ENCODE measurements around the gene ASB9. TPM values are rescaled to one million over a fixed set of nuclear protein-coding genes. Genes with fewer than 3 reads are reported as not detected.
"Not testable (repeated sequence)": the region's sequence is repeated elsewhere in the genome, so short reads cannot be mapped to it uniquely, and the experiment has no call there.

The ASB9 gene
- polyA plus RNA-seq, 1 experiment = 0.53 TPM

DNA sequence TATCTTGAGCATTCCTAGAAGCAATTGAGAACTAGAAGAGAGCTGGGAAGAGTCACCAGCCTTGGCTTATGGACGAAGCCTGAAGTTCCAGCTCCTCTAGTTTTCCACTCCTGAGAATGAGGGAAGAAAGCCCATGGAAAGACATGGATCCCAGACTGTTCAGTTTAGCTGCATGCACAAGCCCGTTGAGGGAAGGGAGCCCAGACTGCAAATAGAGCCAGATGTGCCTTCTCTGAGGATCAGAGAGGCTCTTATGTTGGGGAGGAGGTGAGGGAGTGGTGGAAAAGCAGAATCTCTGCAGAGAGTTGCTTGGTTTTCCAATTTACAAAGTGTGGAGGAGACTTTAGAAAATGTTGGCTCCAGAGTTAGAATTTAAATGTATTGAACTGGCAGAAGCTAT lies 69.0 kb downstream of the ASB9 start:
- Histone ChIP-seq H3K4me3 (ENCODE audit: low read depth, low read length) (no peak overlapping the region), H3K36me3 (ENCODE audit: control insufficient read depth, insufficient read depth, low read length) (no peaks in the 10 kb centered on the region), H3K27me3 (ENCODE audit: control insufficient read depth, insufficient read depth, low read length) (no peaks in the 10 kb centered on the region)
- POLR2A ChIA-PET = no interaction called here
- CTCF ChIA-PET = no interaction called here
- TF ChIP-seq, protein P1, sequence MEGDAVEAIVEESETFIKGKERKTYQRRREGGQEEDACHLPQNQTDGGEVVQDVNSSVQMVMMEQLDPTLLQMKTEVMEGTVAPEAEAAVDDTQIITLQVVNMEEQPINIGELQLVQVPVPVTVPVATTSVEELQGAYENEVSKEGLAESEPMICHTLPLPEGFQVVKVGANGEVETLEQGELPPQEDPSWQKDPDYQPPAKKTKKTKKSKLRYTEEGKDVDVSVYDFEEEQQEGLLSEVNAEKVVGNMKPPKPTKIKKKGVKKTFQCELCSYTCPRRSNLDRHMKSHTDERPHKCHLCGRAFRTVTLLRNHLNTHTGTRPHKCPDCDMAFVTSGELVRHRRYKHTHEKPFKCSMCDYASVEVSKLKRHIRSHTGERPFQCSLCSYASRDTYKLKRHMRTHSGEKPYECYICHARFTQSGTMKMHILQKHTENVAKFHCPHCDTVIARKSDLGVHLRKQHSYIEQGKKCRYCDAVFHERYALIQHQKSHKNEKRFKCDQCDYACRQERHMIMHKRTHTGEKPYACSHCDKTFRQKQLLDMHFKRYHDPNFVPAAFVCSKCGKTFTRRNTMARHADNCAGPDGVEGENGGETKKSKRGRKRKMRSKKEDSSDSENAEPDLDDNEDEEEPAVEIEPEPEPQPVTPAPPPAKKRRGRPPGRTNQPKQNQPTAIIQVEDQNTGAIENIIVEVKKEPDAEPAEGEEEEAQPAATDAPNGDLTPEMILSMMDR (IDR thresholded peaks at IDR 0.05; ENCODE audit: insufficient read depth, low read depth, low read length) = no peak
- no peak for DNase-seq (ENCODE audit: low read depth)

DNA sequence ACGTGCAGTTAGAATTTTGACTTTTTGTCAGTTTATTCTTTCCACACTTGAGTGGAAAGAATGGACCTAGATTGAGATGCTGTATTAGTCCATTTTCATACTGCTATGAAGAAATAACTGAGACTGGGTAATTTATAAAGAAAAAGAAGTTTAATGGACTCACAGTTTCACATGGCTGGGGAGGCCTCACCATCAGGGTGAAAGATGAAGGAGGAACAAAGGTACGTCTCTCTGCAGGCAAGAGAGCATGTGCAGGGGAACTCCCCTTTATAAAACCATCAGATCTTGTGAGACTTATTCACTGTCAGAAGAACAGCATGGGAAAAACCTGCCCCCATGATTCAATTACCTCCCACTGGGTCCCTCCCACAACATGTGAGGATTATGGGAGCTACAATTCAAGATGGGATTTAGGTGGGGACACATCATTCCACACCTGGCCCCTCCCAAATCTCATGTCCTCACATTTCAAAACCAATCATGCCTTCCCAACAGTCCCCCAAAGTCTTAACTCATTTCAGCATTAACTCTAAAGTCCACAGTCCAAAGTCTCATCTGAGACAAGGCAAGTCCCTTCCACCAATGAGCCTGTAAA lies 71.2 kb downstream of the ASB9 start:
- H3K36me3 ChIP-seq (ENCODE audit: control insufficient read depth, insufficient read depth, low read length); H3K27me3 ChIP-seq (ENCODE audit: control insufficient read depth, insufficient read depth, low read length); DNase-seq (ENCODE audit: low read depth); H3K4me3 ChIP-seq (ENCODE audit: low read depth, low read length); CTCF ChIA-PET; POLR2A ChIA-PET: not testable (repeated sequence)

DNA sequence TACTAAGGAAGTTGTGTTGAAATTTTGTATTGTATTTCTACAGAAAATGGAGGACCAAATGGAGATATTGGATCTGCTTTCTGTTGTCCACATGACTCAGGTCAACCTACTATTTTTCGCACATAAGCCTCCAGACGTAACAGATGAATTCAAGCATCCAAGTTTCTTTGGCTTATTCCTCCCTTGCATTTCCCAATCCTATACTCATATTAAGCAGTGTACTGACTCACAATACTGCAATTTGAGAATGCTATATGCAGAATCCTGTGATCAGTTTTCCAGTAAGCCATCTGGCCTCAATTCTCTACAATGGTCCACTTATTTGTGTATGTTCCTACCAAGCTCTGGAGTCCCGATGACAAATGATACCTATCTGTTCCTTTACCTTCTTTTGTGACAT lies 75.7 kb downstream of the ASB9 start:
- H3K27me3 ChIP-seq (ENCODE audit: control insufficient read depth, insufficient read depth, low read length) = no peaks in the 10 kb centered on the region
- H3K4me3 ChIP-seq (ENCODE audit: low read depth, low read length) = no peak overlapping the region
- POLR2A ChIA-PET = no interaction called here
- no peaks in the 10 kb centered on the region for H3K36me3 ChIP-seq (ENCODE audit: control insufficient read depth, insufficient read depth, low read length)
- CTCF ChIA-PET = interaction anchor here (1.5 kb wide), 1 partner anchor 9 kb away, joined by 3 read pairs; no protein-coding TSS in a partner anchor
- TF ChIP-seq, protein P1 (IDR thresholded peaks at IDR 0.05; ENCODE audit: insufficient read depth, low read depth, low read length) = no peak
- DNase-seq (ENCODE audit: low read depth) = no peak

Other genes starting within 250 kb of the ASB9 start
- not detected in 2 replicates for gene ASB11, start 45.6 kb upstream of the ASB9 start, polyA plus RNA-seq (2011; rRNA removed)
- 2.8 and 6.3 TPM in 2 replicates for gene PIGA, start 65.4 kb upstream of the ASB9 start, polyA plus RNA-seq (2011; rRNA removed)
- 0.07 and 0.16 TPM in 2 replicates for gene VEGFD, start 114.3 kb upstream of the ASB9 start, polyA plus RNA-seq (2011; rRNA removed)
- gene PIR, start 223.2 kb upstream of the ASB9 start, polyA plus RNA-seq (2011; rRNA removed) = 11.7 and 16.8 TPM in 2 replicates
- not detected in 2 replicates for gene BMX, start 230.7 kb upstream of the ASB9 start, polyA plus RNA-seq (2011; rRNA removed)

All from BJ (cell line).